ENCODE measurements around the gene EFEMP2.

The EFEMP2 gene

DNA sequence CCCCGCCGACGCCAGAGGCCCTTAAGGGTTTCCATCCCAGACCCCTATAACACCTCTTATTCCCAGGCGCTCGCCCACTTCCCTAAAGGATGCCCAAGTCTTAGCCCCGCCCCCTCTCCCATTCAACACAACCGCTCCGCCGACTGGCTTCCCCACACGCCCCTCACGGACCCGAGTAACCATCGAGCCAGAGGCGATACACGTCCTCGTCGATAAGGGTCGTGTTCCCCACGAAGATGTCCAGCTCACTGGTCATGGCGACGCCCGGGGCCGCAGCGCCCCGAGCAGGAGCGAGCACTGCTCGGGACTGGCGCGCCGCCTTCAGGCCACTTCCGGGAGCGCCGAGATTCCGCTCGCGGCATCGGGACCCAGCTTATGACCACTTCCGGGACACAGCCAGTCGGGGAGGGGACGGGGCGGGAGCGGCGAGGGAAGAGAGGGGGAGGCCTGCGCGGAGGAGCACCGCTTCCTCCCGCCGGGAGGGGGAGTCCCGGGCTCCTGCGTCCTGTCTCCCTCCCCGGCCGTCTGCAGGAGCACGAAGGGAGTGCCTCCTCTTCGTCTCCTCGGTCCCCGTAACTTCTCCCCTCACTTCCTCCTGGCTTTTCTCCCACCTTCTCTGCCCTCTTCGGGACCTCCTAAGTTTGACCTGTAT is 15.7 kb upstream of the EFEMP2 start, which contains the start of gene FIBP:
Gene FIBP, minus strand, starts transcription at position 309 of the 652 bp plus-strand sequence. Its CDS starts 53 bp downstream, at position 256.
- H4K8ac ChIP-seq (ENCODE audit: low read depth, low read length), result peak within 1 kb of the TSS; percentile 86
- peak within 1 kb of the TSS; percentile 96 for H3K4me2 ChIP-seq (ENCODE audit: low read length)
- peaks cover 31 to 37% of the 10 kb centered on the region in 2 experiments for H3K36me3 ChIP-seq (ENCODE audit: control insufficient read depth in 1 of 2, insufficient read depth in 2 of 2, low read length in 2 of 2)
- peak within 1 kb of the TSS; percentile 76 for H3K27ac ChIP-seq (ENCODE audit: low read depth, low read length)
- H3K23ac ChIP-seq (ENCODE audit: low read length), result no peak within 1 kb of the TSS
- H2AK5ac ChIP-seq (ENCODE audit: low read length), result peak within 1 kb of the TSS; percentile 14
- H2BK12ac ChIP-seq (ENCODE audit: low read length), result peak within 1 kb of the TSS; percentile 19
- H3K79me2 ChIP-seq (ENCODE audit: control insufficient read depth, insufficient read depth, low read length, poor library complexity), result peaks cover 11% of the 10 kb centered on the region
- H3K4ac ChIP-seq (ENCODE audit: low read depth, low read length), result peak within 1 kb of the TSS; percentile 67
- peak within 1 kb of the TSS; percentile 34 for H2BK5ac ChIP-seq (ENCODE audit: low read depth, low read length, poor library complexity)
- peak within 1 kb of the TSS; percentile 93 for H3K14ac ChIP-seq (ENCODE audit: low read length)
- peak within 1 kb of the TSS; percentile 86 for H3K9ac ChIP-seq (ENCODE audit: low read length)
- peak within 1 kb of the TSS; percentile 92 for H3K4me3 ChIP-seq (ENCODE audit: low read depth, low read length)
- WGBS (ENCODE audit: extremely low coverage, insufficient coverage, insufficient read length), result no CpG with 5 or more reads among the region's 57 CpGs
- peak within 1 kb of the TSS; percentile 80 for H2AFZ ChIP-seq (ENCODE audit: insufficient read depth, low read length, poor library complexity)
- peak within 1 kb of the TSS; percentile 69 for H4K91ac ChIP-seq (ENCODE audit: low read depth, low read length)
- peak; percentile 95 to 97 for DNase-seq
- peak within 1 kb of the TSS; percentile 90 for H4K12ac ChIP-seq (ENCODE audit: low read depth, low read length)
- H3K79me1 ChIP-seq (ENCODE audit: low read length), result peaks cover 24% of the 10 kb centered on the region
- H3K9me3 ChIP-seq (ENCODE audit: insufficient read depth, low read depth, low read length), result no peaks in the 10 kb centered on the region
- peak within 1 kb of the TSS; percentile 87 for H3K18ac ChIP-seq (ENCODE audit: low read length)
- H3K27me3 ChIP-seq (ENCODE audit: insufficient read depth, low read length), result no peaks in the 10 kb centered on the region
- peak within 1 kb of the TSS; percentile 73 for H2BK120ac ChIP-seq (ENCODE audit: insufficient read depth, low read length, poor library complexity)
- peaks cover 13 to 26% of the 10 kb centered on the region in 2 experiments for H3K4me1 ChIP-seq (ENCODE audit: control insufficient read depth in 1 of 2, insufficient read depth in 2 of 2, low read length in 2 of 2)

- Histone ChIP-seq H2AK5ac (ENCODE audit: low read length) (peak overlapping the region; percentile 14), H3K4me3 (ENCODE audit: low read depth, low read length) (peak overlapping the region; percentile 92), H3K4me2 (ENCODE audit: low read length) (peak overlapping the region; percentile 78), H3K9me3 (ENCODE audit: insufficient read depth, low read depth, low read length) (no peaks in the 10 kb centered on the region), H3K14ac (ENCODE audit: low read length) (peak overlapping the region; percentile 67), H3K27me3 (ENCODE audit: insufficient read depth, low read length) (no peaks in the 10 kb centered on the region), H4K91ac (ENCODE audit: low read depth, low read length) (peak overlapping the region; percentile 63), H2BK120ac (ENCODE audit: insufficient read depth, low read length, poor library complexity) (peak overlapping the region; percentile 54), H4K8ac (ENCODE audit: low read depth, low read length) (peak overlapping the region; percentile 86), H3K79me2 (ENCODE audit: control insufficient read depth, insufficient read depth, low read length, poor library complexity) (peaks cover 11% of the 10 kb centered on the region), H2AFZ (ENCODE audit: insufficient read depth, low read length, poor library complexity) (peak overlapping the region; percentile 78), H3K23ac (ENCODE audit: low read length) (no peak overlapping the region), H3K79me1 (ENCODE audit: low read length) (peaks cover 24% of the 10 kb centered on the region), H3K36me3 (ENCODE audit: control insufficient read depth in 1 of 2, insufficient read depth in 2 of 2, low read length in 2 of 2) (peaks cover 36 to 40% of the 10 kb centered on the region in 2 experiments), H2BK5ac (ENCODE audit: low read depth, low read length, poor library complexity) (no peak overlapping the region), H4K12ac (ENCODE audit: low read depth, low read length) (peak overlapping the region; percentile 4), H3K18ac (ENCODE audit: low read length) (peak overlapping the region; percentile 87), H2BK12ac (ENCODE audit: low read length) (peak overlapping the region; percentile 19), H3K4ac (ENCODE audit: low read depth, low read length) (no peak overlapping the region), H3K9ac (ENCODE audit: low read length) (peak overlapping the region; percentile 29), H3K27ac (ENCODE audit: low read depth, low read length) (peak overlapping the region; percentile 74), H3K4me1 (ENCODE audit: control insufficient read depth in 1 of 2, insufficient read depth in 2 of 2, low read length in 2 of 2) (peaks cover 13 to 26% of the 10 kb centered on the region in 2 experiments)
- WGBS (ENCODE audit: extremely low coverage, insufficient coverage, insufficient read length), result no CpG with 5 or more reads among the region's 23 CpGs
- no peak for DNase-seq
Measured at GRCh38 chr11:65887723-65888162, 15.1 kb upstream of the EFEMP2 start.

- no peak overlapping the region for H3K23ac ChIP-seq (ENCODE audit: low read length)
- H3K9ac ChIP-seq (ENCODE audit: low read length), result no peak overlapping the region
- H3K4me2 ChIP-seq (ENCODE audit: low read length), result peak overlapping the region; percentile 78
- peaks cover 24% of the 10 kb centered on the region for H3K79me1 ChIP-seq (ENCODE audit: low read length)
- no peak overlapping the region for H3K18ac ChIP-seq (ENCODE audit: low read length)
- H4K91ac ChIP-seq (ENCODE audit: low read depth, low read length), result peak overlapping the region; percentile 63
- H3K4me3 ChIP-seq (ENCODE audit: low read depth, low read length), result no peak overlapping the region
- H4K12ac ChIP-seq (ENCODE audit: low read depth, low read length), result peak overlapping the region; percentile 44
- H3K14ac ChIP-seq (ENCODE audit: low read length), result no peak overlapping the region
- peak overlapping the region; percentile 86 for H4K8ac ChIP-seq (ENCODE audit: low read depth, low read length)
- no peak overlapping the region for H3K27ac ChIP-seq (ENCODE audit: low read depth, low read length)
- H2BK120ac ChIP-seq (ENCODE audit: insufficient read depth, low read length, poor library complexity), result no peak overlapping the region
- DNase-seq, result no peak
- no peaks in the 10 kb centered on the region for H3K9me3 ChIP-seq (ENCODE audit: insufficient read depth, low read depth, low read length)
- H3K4me1 ChIP-seq (ENCODE audit: control insufficient read depth in 1 of 2, insufficient read depth in 2 of 2, low read length in 2 of 2), result peaks cover 13 to 26% of the 10 kb centered on the region in 2 experiments
- peaks cover 43 to 44% of the 10 kb centered on the region in 2 experiments for H3K36me3 ChIP-seq (ENCODE audit: control insufficient read depth in 1 of 2, insufficient read depth in 2 of 2, low read length in 2 of 2)
- no peak overlapping the region for H3K4ac ChIP-seq (ENCODE audit: low read depth, low read length)
- no peak overlapping the region for H2AK5ac ChIP-seq (ENCODE audit: low read length)
- no CpG with 5 or more reads among the region's 14 CpGs for WGBS (ENCODE audit: extremely low coverage, insufficient coverage, insufficient read length)
- no peak overlapping the region for H2BK12ac ChIP-seq (ENCODE audit: low read length)
- peaks cover 11% of the 10 kb centered on the region for H3K79me2 ChIP-seq (ENCODE audit: control insufficient read depth, insufficient read depth, low read length, poor library complexity)
- no peak overlapping the region for H2AFZ ChIP-seq (ENCODE audit: insufficient read depth, low read length, poor library complexity)
- H3K27me3 ChIP-seq (ENCODE audit: insufficient read depth, low read length), result no peaks in the 10 kb centered on the region
- no peak overlapping the region for H2BK5ac ChIP-seq (ENCODE audit: low read depth, low read length, poor library complexity)
Measured at GRCh38 chr11:65886826-65887722, 14.5 kb upstream of the EFEMP2 start.

- Histone ChIP-seq H3K4me1 (ENCODE audit: control insufficient read depth in 1 of 2, insufficient read depth in 2 of 2, low read length in 2 of 2) (peaks cover 13 to 19% of the 10 kb centered on the region in 2 experiments), H3K27me3 (ENCODE audit: insufficient read depth, low read length) (no peaks in the 10 kb centered on the region), H3K9me3 (ENCODE audit: insufficient read depth, low read depth, low read length) (no peaks in the 10 kb centered on the region), H2BK5ac (ENCODE audit: low read depth, low read length, poor library complexity) (no peak overlapping the region), H3K4ac (ENCODE audit: low read depth, low read length) (no peak overlapping the region), H2BK12ac (ENCODE audit: low read length) (no peak overlapping the region), H3K4me2 (ENCODE audit: low read length) (no peak overlapping the region), H2AFZ (ENCODE audit: insufficient read depth, low read length, poor library complexity) (no peak overlapping the region), H3K9ac (ENCODE audit: low read length) (no peak overlapping the region), H4K8ac (ENCODE audit: low read depth, low read length) (no peak overlapping the region), H4K91ac (ENCODE audit: low read depth, low read length) (no peak overlapping the region), H3K23ac (ENCODE audit: low read length) (no peak overlapping the region), H2AK5ac (ENCODE audit: low read length) (no peak overlapping the region), H3K18ac (ENCODE audit: low read length) (no peak overlapping the region), H3K14ac (ENCODE audit: low read length) (no peak overlapping the region), H3K79me2 (ENCODE audit: control insufficient read depth, insufficient read depth, low read length, poor library complexity) (peaks cover 7% of the 10 kb centered on the region), H3K4me3 (ENCODE audit: low read depth, low read length) (no peak overlapping the region), H3K36me3 (ENCODE audit: control insufficient read depth in 1 of 2, insufficient read depth in 2 of 2, low read length in 2 of 2) (peaks cover 46 to 49% of the 10 kb centered on the region in 2 experiments), H3K27ac (ENCODE audit: low read depth, low read length) (no peak overlapping the region), H3K79me1 (ENCODE audit: low read length) (peaks cover 19% of the 10 kb centered on the region), H2BK120ac (ENCODE audit: insufficient read depth, low read length, poor library complexity) (no peak overlapping the region), H4K12ac (ENCODE audit: low read depth, low read length) (no peak overlapping the region)
- no peak for DNase-seq
- WGBS (ENCODE audit: extremely low coverage, insufficient coverage, insufficient read length), result no CpG with 5 or more reads among the region's 12 CpGs
Measured at GRCh38 chr11:65885808-65886536, 13.4 kb upstream of the EFEMP2 start.
